GM08714 (cell line): ENCODE results near the gene MYLK.
"Not testable (repeated sequence)": the region's sequence is repeated elsewhere in the genome, so short reads cannot be mapped to it uniquely, and the experiment has no call there.

Experiments used
- H3K4me3 ChIP-seq: fragments of 200-500 bp; sonication (Bioruptor generic); 2 replicates; pipeline ENCODE4 v1.5.1; 2014; ENCODE audit warnings: mild to moderate bottlenecking, low read length, inconsistent platforms
- ZNF274 ChIP-seq: IDR thresholded peaks from 2 replicates; pipeline ENCODE4 v1.6.1; 2012; ENCODE audit warnings: mild to moderate bottlenecking, low read depth, low read length

MYLK gene

GRCh38 chr3:123755501-123755900, 128.6 kb downstream of the MYLK start:
- H3K4me3 ChIP-seq: no peak overlapping the region
- no peak for TF ChIP-seq ZNF274

- H3K4me3 ChIP-seq: no peak overlapping the region; the same call in 1 of the 2 replicates
- TF ChIP-seq ZNF274: no peak
These were observed 129.0 kb downstream of the MYLK start for GRCh38 chr3:123755085-123755484.

GRCh38 chr3:123753286-123753685, 130.8 kb downstream of the MYLK start:
- no peak overlapping the region for H3K4me3 ChIP-seq
- no peak for TF ChIP-seq ZNF274

GRCh38 chr3:123752228-123752627, 131.9 kb downstream of the MYLK start:
- TF ChIP-seq ZNF274: no peak
- H3K4me3 ChIP-seq: no peak overlapping the region

GRCh38 chr3:123751433-123751832, 132.7 kb downstream of the MYLK start:
- H3K4me3 ChIP-seq: no peak overlapping the region
- TF ChIP-seq ZNF274: no peak

GRCh38 chr3:123750659-123751420, 133.3 kb downstream of the MYLK start:
- no peak overlapping the region for H3K4me3 ChIP-seq
- TF ChIP-seq ZNF274: no peak

- no peak for TF ChIP-seq ZNF274
- H3K4me3 ChIP-seq: no peak overlapping the region
These were observed 133.9 kb downstream of the MYLK start for GRCh38 chr3:123750209-123750608.

GRCh38 chr3:123749711-123750110, 134.4 kb downstream of the MYLK start:
- H3K4me3 ChIP-seq: no peak overlapping the region
- no peak for TF ChIP-seq ZNF274

- TF ChIP-seq ZNF274: no peak
- H3K4me3 ChIP-seq: no peak overlapping the region
These were observed 138.8 kb downstream of the MYLK start for GRCh38 chr3:123745184-123745855.

GRCh38 chr3:123744064-123744463, 140.1 kb downstream of the MYLK start:
- no peak overlapping the region for H3K4me3 ChIP-seq
- no peak for TF ChIP-seq ZNF274

GRCh38 chr3:123743121-123743520, 141.0 kb downstream of the MYLK start:
- no peak for TF ChIP-seq ZNF274
- H3K4me3 ChIP-seq: no peak overlapping the region

GRCh38 chr3:123741041-123741511, 143.1 kb downstream of the MYLK start:
- no peak overlapping the region for H3K4me3 ChIP-seq
- TF ChIP-seq ZNF274: no peak

- no peak for TF ChIP-seq ZNF274
- no peak overlapping the region for H3K4me3 ChIP-seq
These were observed 143.7 kb downstream of the MYLK start for GRCh38 chr3:123740391-123740822.

- no peak overlapping the region for H3K4me3 ChIP-seq
- no peak for TF ChIP-seq ZNF274
These were observed 144.4 kb downstream of the MYLK start for GRCh38 chr3:123739754-123740153.

- no peak overlapping the region for H3K4me3 ChIP-seq
- TF ChIP-seq ZNF274: no peak
These were observed 145.0 kb downstream of the MYLK start for GRCh38 chr3:123739106-123739505.

- H3K4me3 ChIP-seq: not testable (repeated sequence)
These were observed 145.6 kb downstream of the MYLK start for GRCh38 chr3:123738522-123738921.
